ENCODE results near the gene NAA25. TPM values are rescaled to one million over a fixed set of nuclear protein-coding genes. Genes with fewer than 3 reads are reported as not detected.

The NAA25 gene
- total and polyA plus RNA-seq, 2 donors (not counting 1 experiment from before 2014, with no cell fraction given): 5.9 to 40.8 TPM

- intact Hi-C loops (cut with micrococcal nuclease): no loop called here
- no CpG with 5 or more reads among the region's 2 CpGs for WGBS (ENCODE audit: insufficient coverage)
- Histone ChIP-seq H2AFZ (ENCODE audit: insufficient read depth, low read depth, low read length, poor library complexity, severe bottlenecking) (no peak overlapping the region), H3K27ac (ENCODE audit: low read length in 2 of 2) (peak overlapping the region in 1 of 2 donors; percentile 29), H3K4me3 (ENCODE audit: control extremely low read depth in 1 of 5, extremely low read depth in 1 of 5, insufficient read depth in 1 of 5, low read depth in 2 of 5, low read length in 4 of 5) (no peak overlapping the region), H3K27me3 (replicated peaks in 1 of 4; ENCODE audit: control extremely low read depth in 1 of 4, control insufficient read depth in 3 of 4, insufficient read depth in 4 of 4, low read length in 3 of 4) (no peaks in the 10 kb centered on the region), H3K9me3 (ENCODE audit: control extremely low read depth in 1 of 3, control insufficient read depth in 2 of 3, insufficient read depth in 1 of 3, low read length in 2 of 3) (peaks cover 0 to 10% (median 3%) of the 10 kb centered on the region in 3 donors), H3K9ac (ENCODE audit: low read length) (no peak overlapping the region), H4K20me1 (ENCODE audit: control insufficient read depth, insufficient read depth, low read length, poor library complexity, severe bottlenecking) (peaks cover 79% of the 10 kb centered on the region), H3K36me3 (replicated peaks in 1 of 2; ENCODE audit: control extremely low read depth in 1 of 2, control insufficient read depth in 1 of 2, extremely low read depth in 1 of 2, insufficient read depth in 2 of 2, low read length in 1 of 2) (peaks cover 35 to 77% of the 10 kb centered on the region in 2 experiments), H3K4me1 (ENCODE audit: control insufficient read depth in 2 of 2, insufficient read depth in 2 of 2, low read length in 2 of 2) (peaks cover 44 to 57% of the 10 kb centered on the region in 2 donors), H3K4me2 (replicated peaks; ENCODE audit: low read depth, low read length, poor library complexity, severe bottlenecking) (peak overlapping the region; percentile 9), H3K79me2 (ENCODE audit: control insufficient read depth, insufficient read depth, low read length) (peaks cover 78% of the 10 kb centered on the region)
- Mint-ChIP-seq H3K27me3 (no peaks in the 10 kb centered on the region), H3K4me3 (no peak overlapping the region), H3K9me3 (ENCODE audit: insufficient read depth) (peaks cover 2% of the 10 kb centered on the region), H3K4me1 (peaks cover 65% of the 10 kb centered on the region), H3K27ac (peak overlapping the region; percentile 51)
- ATAC-seq (ENCODE audit: low read depth) (no peak), DNase-seq (no peak)
- ChIA-PET CTCF (no interaction called here), POLR2A (no interaction called here)
- TF ChIP-seq CTCF (IDR thresholded peaks at IDR 0.05): no peak
- TF ChIP-seq EZH2 (IDR thresholded peaks at IDR 0.05; ENCODE audit: borderline replicate concordance, insufficient read depth, low read depth, low read length, poor library complexity, severe bottlenecking): no peak
Measured at GRCh38 chr12:112018571-112019237, 89.9 kb downstream of the NAA25 start.

- peak overlapping the region in 1 of 2 donors; percentile 41 for H3K27ac ChIP-seq (ENCODE audit: low read length in 2 of 2)
- no peak for ATAC-seq (ENCODE audit: low read depth)
- ChIA-PET CTCF (interaction anchor here (1.5 kb wide), 1 partner anchor 23 kb away, joined by 3 read pairs; no protein-coding TSS in a partner anchor), POLR2A (no interaction called here)
- no CpG with 5 or more reads among the region's 1 CpG for WGBS (ENCODE audit: insufficient coverage)
- Mint-ChIP-seq H3K4me3 (no peak overlapping the region), H3K4me1 (peaks cover 65% of the 10 kb centered on the region), H3K27ac (peak overlapping the region; percentile 68), H3K9me3 (ENCODE audit: insufficient read depth) (peaks cover 2% of the 10 kb centered on the region), H3K27me3 (no peaks in the 10 kb centered on the region)
- peak overlapping the region; percentile 13 for H3K4me2 ChIP-seq (replicated peaks; ENCODE audit: low read depth, low read length, poor library complexity, severe bottlenecking)
- peaks cover 81% of the 10 kb centered on the region for H3K79me2 ChIP-seq (ENCODE audit: control insufficient read depth, insufficient read depth, low read length)
- H3K36me3 ChIP-seq (replicated peaks in 1 of 2; ENCODE audit: control extremely low read depth in 1 of 2, control insufficient read depth in 1 of 2, extremely low read depth in 1 of 2, insufficient read depth in 2 of 2, low read length in 1 of 2): peaks cover 22 to 60% of the 10 kb centered on the region in 2 experiments
- H3K27me3 ChIP-seq (replicated peaks in 1 of 4; ENCODE audit: control extremely low read depth in 1 of 4, control insufficient read depth in 3 of 4, insufficient read depth in 4 of 4, low read length in 3 of 4): no peaks in the 10 kb centered on the region
- peaks cover 0 to 10% (median 3%) of the 10 kb centered on the region in 3 donors for H3K9me3 ChIP-seq (ENCODE audit: control extremely low read depth in 1 of 3, control insufficient read depth in 2 of 3, insufficient read depth in 1 of 3, low read length in 2 of 3)
- no peak for TF ChIP-seq CTCF (IDR thresholded peaks at IDR 0.05)
- TF ChIP-seq EZH2 (IDR thresholded peaks at IDR 0.05; ENCODE audit: borderline replicate concordance, insufficient read depth, low read depth, low read length, poor library complexity, severe bottlenecking): no peak
- no peak for DNase-seq
- H3K4me3 ChIP-seq (ENCODE audit: control extremely low read depth in 1 of 5, extremely low read depth in 1 of 5, insufficient read depth in 1 of 5, low read depth in 2 of 5, low read length in 4 of 5): no peak overlapping the region
- H2AFZ ChIP-seq (ENCODE audit: insufficient read depth, low read depth, low read length, poor library complexity, severe bottlenecking): no peak overlapping the region
- intact Hi-C loops (cut with micrococcal nuclease): no loop called here
- H3K4me1 ChIP-seq (ENCODE audit: control insufficient read depth in 2 of 2, insufficient read depth in 2 of 2, low read length in 2 of 2): peaks cover 48 to 65% of the 10 kb centered on the region in 2 donors
- peaks cover 70% of the 10 kb centered on the region for H4K20me1 ChIP-seq (ENCODE audit: control insufficient read depth, insufficient read depth, low read length, poor library complexity, severe bottlenecking)
- H3K9ac ChIP-seq (ENCODE audit: low read length): no peak overlapping the region
Measured at GRCh38 chr12:112017041-112017440, 91.5 kb downstream of the NAA25 start.

Measured in B cell (primary cell).